Activated T-cell treated with anti-CD3 and anti-CD28 coated beads for 24 hours (primary cell): Measurements from ENCODE around the gene SERPINB1.

Experiments
- DNase-seq: peaks from one replicate; pipeline ENCODE4 v3.0.0-alpha.2; 2020; ENCODE audit warnings: low read depth

Gene SERPINB1

GRCh38 chr6:2791450-2791974 lies 50.2 kb downstream of the SERPINB1 start:
- DNase-seq = no peak

GRCh38 chr6:2790588-2791449 lies 50.8 kb downstream of the SERPINB1 start:
- peak; percentile 33 for DNase-seq

GRCh38 chr6:2786269-2786668 lies 55.4 kb downstream of the SERPINB1 start:
- DNase-seq = no peak

GRCh38 chr6:2784930-2785329 lies 56.7 kb downstream of the SERPINB1 start:
- no peak for DNase-seq

- no peak for DNase-seq
These were observed 57.6 kb downstream of the SERPINB1 start for GRCh38 chr6:2784061-2784460.

GRCh38 chr6:2783188-2783963 lies 58.3 kb downstream of the SERPINB1 start:
- no peak for DNase-seq

GRCh38 chr6:2782825-2783187 lies 58.9 kb downstream of the SERPINB1 start:
- DNase-seq = no peak

GRCh38 chr6:2782356-2782708 lies 59.3 kb downstream of the SERPINB1 start:
- no peak for DNase-seq
